ENCODE data around the gene GCNT4.

The GCNT4 gene

GRCh38 chr5:75053054-75053303 lies 621 bp upstream of the GCNT4 start:
- DNase-seq (ENCODE audit: low read depth in 2 of 3, low spot score in 1 of 3): no peak

GRCh38 chr5:75051217-75051751 lies 1.1 kb downstream of the GCNT4 start:
- no peak for DNase-seq (ENCODE audit: low read depth in 2 of 3, low spot score in 1 of 3)

- no peak for DNase-seq (ENCODE audit: low read depth in 2 of 3, low spot score in 1 of 3)
Measured at GRCh38 chr5:75050415-75050814, 1.9 kb downstream of the GCNT4 start.

GRCh38 chr5:75049456-75050351 lies 2.7 kb downstream of the GCNT4 start:
- DNase-seq (ENCODE audit: low read depth in 2 of 3, low spot score in 1 of 3): peak; percentile 42 to 56 (median 44)

GRCh38 chr5:75048457-75048953 lies 3.9 kb downstream of the GCNT4 start:
- no peak for DNase-seq (ENCODE audit: low read depth in 2 of 3, low spot score in 1 of 3)

- no peak for DNase-seq (ENCODE audit: low read depth in 2 of 3, low spot score in 1 of 3)
Measured at GRCh38 chr5:75047356-75047755, 5.0 kb downstream of the GCNT4 start.

GRCh38 chr5:75046366-75047142 lies 5.8 kb downstream of the GCNT4 start:
- DNase-seq (ENCODE audit: low read depth in 2 of 3, low spot score in 1 of 3): no peak

- no peak for DNase-seq (ENCODE audit: low read depth in 2 of 3, low spot score in 1 of 3)
Measured at GRCh38 chr5:75045071-75045470, 7.3 kb downstream of the GCNT4 start.

- no peak for DNase-seq (ENCODE audit: low read depth in 2 of 3, low spot score in 1 of 3)
Measured at GRCh38 chr5:75044406-75044805, 8.0 kb downstream of the GCNT4 start.

- no peak for DNase-seq (ENCODE audit: low read depth in 2 of 3, low spot score in 1 of 3)
Measured at GRCh38 chr5:75043633-75044264, 8.6 kb downstream of the GCNT4 start.

GRCh38 chr5:75042522-75042921 lies 9.8 kb downstream of the GCNT4 start:
- DNase-seq (ENCODE audit: low read depth in 2 of 3, low spot score in 1 of 3): no peak

- no peak for DNase-seq (ENCODE audit: low read depth in 2 of 3, low spot score in 1 of 3)
Measured at GRCh38 chr5:75040973-75041372, 11.4 kb downstream of the GCNT4 start.

GRCh38 chr5:75037106-75037505 lies 15.3 kb downstream of the GCNT4 start:
- peak in 1 of 3 donors; percentile 43 for DNase-seq (ENCODE audit: low read depth in 2 of 3, low spot score in 1 of 3)

GRCh38 chr5:75034137-75034739 lies 18.1 kb downstream of the GCNT4 start:
- DNase-seq (ENCODE audit: low read depth in 2 of 3, low spot score in 1 of 3): no peak

- no peak for DNase-seq (ENCODE audit: low read depth in 2 of 3, low spot score in 1 of 3)
Measured at GRCh38 chr5:75031366-75031765, 21.0 kb downstream of the GCNT4 start.

GRCh38 chr5:75028090-75028489 lies 24.3 kb downstream of the GCNT4 start:
- no peak for DNase-seq (ENCODE audit: low read depth in 2 of 3, low spot score in 1 of 3)

- no peak for DNase-seq (ENCODE audit: low read depth in 2 of 3, low spot score in 1 of 3)
Measured at GRCh38 chr5:75023368-75024159, 28.8 kb downstream of the GCNT4 start.

GRCh38 chr5:75021800-75022199 lies 30.6 kb downstream of the GCNT4 start:
- DNase-seq (ENCODE audit: low read depth in 2 of 3, low spot score in 1 of 3): no peak

GRCh38 chr5:75021219-75021618 lies 31.1 kb downstream of the GCNT4 start:
- DNase-seq (ENCODE audit: low read depth in 2 of 3, low spot score in 1 of 3): no peak

- DNase-seq (ENCODE audit: low read depth in 2 of 3, low spot score in 1 of 3): no peak
Measured at GRCh38 chr5:75020016-75020656, 32.2 kb downstream of the GCNT4 start.

All from stimulated activated CD4-positive, alpha-beta T cell treated with anti-CD3 and anti-CD28 coated beads, Interleukin-12 subunit alpha, Interleukin-12 subunit beta, amount 100 ng/mL, for 48 hours (primary cell).